KMS-11 (cell line): ENCODE results near the gene VWC2.

ENCODE experiments used
- H2AFZ ChIP-seq: fragments of 200-600 bp; sonication (generic); 2 replicates; pipeline ENCODE4 v1.6.1; 2016; ENCODE audit warnings: antibody characterized with exemption, mixed run types, low read depth
- H3K27ac ChIP-seq: fragments of 200-600 bp; sonication (generic); 2 replicates; pipeline ENCODE4 v1.6.1; 2016; ENCODE audit warnings: mild to moderate bottlenecking, mixed run types
- H3K27me3 ChIP-seq: fragments of 200-600 bp; sonication (generic); 2 replicates; pipeline ENCODE4 v1.6.1; 2017; ENCODE audit warnings: mild to moderate bottlenecking, low read depth, mixed run types, moderate library complexity; ENCODE audit not compliant: insufficient read depth
- H3K36me3 ChIP-seq: fragments of 200-600 bp; sonication (generic); 2 replicates; pipeline ENCODE4 v1.6.1; 2017; ENCODE audit warnings: mild to moderate bottlenecking, mixed run types; ENCODE audit not compliant: insufficient read depth
- H3K4me1 ChIP-seq: fragments of 200-600 bp; sonication (generic); 2 replicates; pipeline ENCODE4 v1.6.1; 2016; ENCODE audit warnings: mild to moderate bottlenecking, low read depth, mixed run types; ENCODE audit not compliant: poor library complexity, severe bottlenecking
- H3K4me2 ChIP-seq: fragments of 200-600 bp; sonication (generic); 2 replicates; pipeline ENCODE4 v1.7.0; 2016; ENCODE audit warnings: mild to moderate bottlenecking, mixed run types
- H3K4me3 ChIP-seq: fragments of 200-600 bp; sonication (generic); IDR thresholded peaks from 2 replicates; pipeline ENCODE4 v1.6.1; 2017; ENCODE audit warnings: low read depth, low read length, mixed read lengths; ENCODE audit not compliant: insufficient read depth
- H3K79me2 ChIP-seq: fragments of 200-600 bp; sonication (generic); 2 replicates; pipeline ENCODE4 v1.6.1; 2016; ENCODE audit warnings: low read depth, mixed run types; ENCODE audit not compliant: insufficient read depth
- H3K9ac ChIP-seq: fragments of 200-600 bp; sonication (generic); 2 replicates; pipeline ENCODE4 v1.6.1; 2016; ENCODE audit warnings: mild to moderate bottlenecking, mixed run types
- H4K20me1 ChIP-seq: fragments of 200-600 bp; sonication (generic); 2 replicates; pipeline ENCODE4 v1.6.1; 2016; ENCODE audit warnings: mild to moderate bottlenecking, mixed run types; ENCODE audit not compliant: insufficient read depth
- CTCF ChIP-seq: fragments of 200-600 bp; sonication (generic); conservative IDR thresholded peaks from 2 replicates; pipeline ENCODE4 v1.6.1; 2017; ENCODE audit warnings: low read depth, mild to moderate bottlenecking, antibody characterized with exemption, low read length, moderate library complexity, mixed read lengths

Gene VWC2

DNA sequence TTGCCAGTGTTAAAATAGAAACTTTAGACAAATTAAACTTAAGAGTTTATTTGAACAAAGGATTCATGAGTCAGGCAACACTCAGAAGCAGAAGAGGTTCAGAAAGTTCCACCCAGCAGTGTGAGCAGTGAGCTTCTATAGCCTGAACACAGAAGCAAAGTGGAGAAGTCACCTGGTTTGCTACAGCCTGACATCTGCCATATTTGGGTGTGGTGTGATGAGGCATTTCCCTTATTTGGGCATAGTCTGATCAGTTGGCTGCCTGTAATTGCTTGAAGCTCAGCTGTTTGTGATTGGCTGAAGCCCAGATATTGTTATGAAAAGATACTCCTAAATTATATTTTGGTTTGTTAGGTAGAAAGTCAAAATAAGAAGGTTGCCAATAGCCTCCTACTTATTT, 39.1 kb downstream of the VWC2 start:
- H3K9ac ChIP-seq, result no peak overlapping the region
- no peaks in the 10 kb centered on the region for H3K36me3 ChIP-seq
- no peaks in the 10 kb centered on the region for H3K79me2 ChIP-seq
- no peak for TF ChIP-seq CTCF
- no peak overlapping the region for H3K27ac ChIP-seq
- H3K4me2 ChIP-seq, result no peak overlapping the region
- no peak overlapping the region for H3K4me3 ChIP-seq
- H3K4me1 ChIP-seq, result no peaks in the 10 kb centered on the region
- no peak overlapping the region for H2AFZ ChIP-seq
- H3K27me3 ChIP-seq, result no peaks in the 10 kb centered on the region
- H4K20me1 ChIP-seq, result no peaks in the 10 kb centered on the region

DNA sequence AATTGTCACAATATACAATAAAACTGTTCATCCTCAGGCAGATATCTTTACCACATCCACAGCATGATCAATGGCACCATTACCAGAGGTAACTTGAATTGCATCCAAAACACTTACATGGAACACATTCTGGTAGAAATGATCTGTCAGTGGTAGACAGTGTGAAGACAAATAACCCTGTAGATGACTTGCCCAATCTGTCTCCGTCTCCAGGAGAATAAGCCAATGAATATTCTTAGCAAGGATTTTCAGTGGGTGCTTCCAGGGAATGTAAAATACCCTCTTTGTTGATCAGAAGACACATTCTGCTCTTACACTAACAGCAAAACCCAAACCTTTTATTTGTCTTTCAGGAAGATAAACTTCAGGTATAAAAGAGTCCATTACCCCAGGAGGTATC, 43.8 kb downstream of the VWC2 start:
- Histone ChIP-seq H3K9ac (no peak overlapping the region), H3K79me2 (no peaks in the 10 kb centered on the region), H3K27me3 (no peaks in the 10 kb centered on the region), H3K36me3 (no peaks in the 10 kb centered on the region), H2AFZ (no peak overlapping the region), H3K27ac (no peak overlapping the region), H3K4me1 (no peaks in the 10 kb centered on the region), H3K4me3 (no peak overlapping the region), H4K20me1 (no peaks in the 10 kb centered on the region), H3K4me2 (no peak overlapping the region)
- TF ChIP-seq CTCF, result no peak

DNA sequence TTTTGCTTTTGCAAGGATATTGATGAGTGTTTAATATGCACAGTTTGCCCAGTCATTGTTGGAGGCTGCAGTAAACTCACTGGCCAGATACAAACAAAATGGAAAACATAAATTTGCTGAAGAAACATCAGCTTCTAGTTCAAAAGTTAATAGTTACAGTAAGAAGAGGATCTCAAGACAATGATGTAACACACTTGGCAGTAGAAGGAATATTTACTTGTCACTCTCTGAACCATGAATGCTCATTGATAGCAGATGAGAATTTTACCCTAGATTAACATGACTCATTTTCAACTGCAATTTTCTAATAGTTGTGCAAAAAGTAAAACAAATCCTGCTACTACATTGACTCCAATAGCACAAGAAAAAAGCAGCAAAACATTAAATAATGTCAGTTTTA, 47.7 kb downstream of the VWC2 start:
- H3K36me3 ChIP-seq, result no peaks in the 10 kb centered on the region
- no peak overlapping the region for H3K4me3 ChIP-seq
- no peaks in the 10 kb centered on the region for H4K20me1 ChIP-seq
- TF ChIP-seq CTCF, result no peak
- no peaks in the 10 kb centered on the region for H3K27me3 ChIP-seq
- H2AFZ ChIP-seq, result no peak overlapping the region
- H3K4me1 ChIP-seq, result peaks cover 29% of the 10 kb centered on the region
- H3K4me2 ChIP-seq, result no peak overlapping the region
- H3K27ac ChIP-seq, result no peak overlapping the region
- no peak overlapping the region for H3K9ac ChIP-seq
- no peaks in the 10 kb centered on the region for H3K79me2 ChIP-seq

DNA sequence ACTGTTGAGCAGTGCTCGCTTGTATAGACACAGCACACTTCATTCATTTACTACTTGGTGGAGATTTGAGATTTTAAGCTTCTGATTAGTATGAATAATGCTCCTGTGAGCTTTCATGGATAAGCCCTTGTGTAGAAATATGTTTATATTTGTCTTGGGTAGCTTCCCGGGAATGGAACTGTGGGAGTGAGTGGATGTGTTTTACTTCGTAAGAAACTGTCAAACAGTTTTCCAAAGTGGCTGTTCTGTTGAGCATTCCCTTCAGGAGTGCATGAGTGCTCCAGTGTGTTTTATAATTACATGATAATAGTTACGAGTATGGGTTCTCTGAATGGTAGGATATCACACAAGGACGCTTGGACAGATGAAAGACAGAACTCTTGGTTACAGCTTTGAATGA, 49.4 kb downstream of the VWC2 start:
- 0 out of 2 replicates have a peak overlapping the region, but pooled peaks have one; percentile 2 for H2AFZ ChIP-seq
- no peak overlapping the region for H3K9ac ChIP-seq
- TF ChIP-seq CTCF, result no peak
- H3K4me1 ChIP-seq, result peaks cover 31% of the 10 kb centered on the region
- H3K27me3 ChIP-seq, result no peaks in the 10 kb centered on the region
- H3K27ac ChIP-seq, result peak overlapping the region; percentile 6; the same call in 1 of the 2 replicates
- no peak overlapping the region for H3K4me3 ChIP-seq
- H3K36me3 ChIP-seq, result no peaks in the 10 kb centered on the region
- H3K79me2 ChIP-seq, result no peaks in the 10 kb centered on the region
- H3K4me2 ChIP-seq, result no peak overlapping the region; the same call in 1 of the 2 replicates
- no peaks in the 10 kb centered on the region for H4K20me1 ChIP-seq

DNA sequence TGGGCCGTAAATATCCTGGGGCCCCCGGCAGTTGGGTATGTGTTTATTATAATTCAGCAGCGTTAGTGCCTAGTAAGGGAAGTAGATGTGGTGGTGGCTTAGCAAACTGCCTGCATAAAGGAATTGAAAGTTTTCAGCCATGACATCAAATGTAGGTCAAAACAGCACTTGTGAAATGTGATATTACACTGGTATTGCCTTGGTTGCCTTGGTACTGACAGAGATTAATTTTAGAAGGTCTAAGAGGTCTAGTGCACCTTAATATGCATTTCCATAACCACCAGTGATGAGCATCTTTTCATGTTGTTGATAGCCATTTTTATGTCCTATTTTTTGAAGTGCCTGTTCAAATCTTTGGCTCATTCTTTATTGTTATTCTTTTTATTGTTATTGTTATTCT, 50.1 kb downstream of the VWC2 start:
- Histone ChIP-seq H4K20me1 (no peaks in the 10 kb centered on the region), H3K79me2 (no peaks in the 10 kb centered on the region)
- no peak for TF ChIP-seq CTCF

More for the DNA sequence above, 50.1 kb downstream of the VWC2 start:
- no peak overlapping the region for H3K9ac ChIP-seq
- H3K4me1 ChIP-seq, result peaks cover 31% of the 10 kb centered on the region
- no peaks in the 10 kb centered on the region for H3K27me3 ChIP-seq
- no peak overlapping the region for H3K4me3 ChIP-seq
- H3K36me3 ChIP-seq, result no peaks in the 10 kb centered on the region
- peak overlapping the region; percentile 7 for H3K4me2 ChIP-seq
- peak overlapping the region; percentile 6; the same call in 1 of the 2 replicates for H3K27ac ChIP-seq
- 0 out of 2 replicates have a peak overlapping the region, but pooled peaks have one; percentile 2 for H2AFZ ChIP-seq
